HepG2 (cell line): ENCODE data around the gene ST8SIA1. TPM values are rescaled to one million over a fixed set of nuclear protein-coding genes. Genes with fewer than 3 reads are reported as not detected.

Experiments
- TSC22D2 ChIP-seq: sonication (generic); formaldehyde crosslinking; IDR thresholded peaks from 2 replicates; pipeline ENCODE4 v1.5.1; 2020; ENCODE audit warnings: missing genetic modification reagents, mild to moderate bottlenecking, borderline replicate concordance
- polyA plus RNA-seq, 8 experiments: library from polyadenylated mRNA; depleted of rRNA in 3 of 8; stranded (reverse) in 7 of 8; unstranded in 1 of 8; fragments of >200 nt; fragmentation: Illumina TruSeq in 4 of 8; extraction: Trizol in 4 of 8; gene quantifications; 2 replicates each; pipeline versions ENCODE4 v1.2.1 to v1.2.3, GENCODE V29; 2011 to 2016; ENCODE audit warnings: low read depth in 4 of 8, missing spikeins in 1 of 8, mixed read lengths in 1 of 8; ENCODE audit not compliant: insufficient read depth in 1 of 8
- total RNA-seq, 5 experiments: library from RNA; depleted of rRNA; stranded (reverse); fragments of >200 nt; fragmentation: Illumina TruSeq; extraction: Trizol; gene quantifications; 2 replicates each; pipeline ENCODE4 v1.2.3, GENCODE V29; 2016; ENCODE audit warnings: low read depth in 1 of 5
- TF ChIP-seq, protein P1 (sequence below): sonication (generic); formaldehyde crosslinking; IDR thresholded peaks from 2 replicates; pipeline ENCODE4 v1.8.1; 2022; ENCODE audit warnings: mild to moderate bottlenecking, missing genetic modification reagents
- TF ChIP-seq, protein P2 (sequence below): sonication (generic); formaldehyde crosslinking; IDR thresholded peaks from 2 replicates; pipeline ENCODE4 v1.4.0; 2020; ENCODE audit warnings: mild to moderate bottlenecking, missing genetic modification reagents, borderline replicate concordance
- TF ChIP-seq, protein P3 (sequence below): sonication (generic); formaldehyde crosslinking; IDR thresholded peaks from 2 replicates; pipeline ENCODE4 v1.4.0; 2020; ENCODE audit warnings: mild to moderate bottlenecking, missing genetic modification reagents

The ST8SIA1 gene
- total and polyA plus RNA-seq, 2 of the 13 experiments (the other 11 are each of a cell fraction or from before 2014, with no cell fraction given) = not detected

DNA sequence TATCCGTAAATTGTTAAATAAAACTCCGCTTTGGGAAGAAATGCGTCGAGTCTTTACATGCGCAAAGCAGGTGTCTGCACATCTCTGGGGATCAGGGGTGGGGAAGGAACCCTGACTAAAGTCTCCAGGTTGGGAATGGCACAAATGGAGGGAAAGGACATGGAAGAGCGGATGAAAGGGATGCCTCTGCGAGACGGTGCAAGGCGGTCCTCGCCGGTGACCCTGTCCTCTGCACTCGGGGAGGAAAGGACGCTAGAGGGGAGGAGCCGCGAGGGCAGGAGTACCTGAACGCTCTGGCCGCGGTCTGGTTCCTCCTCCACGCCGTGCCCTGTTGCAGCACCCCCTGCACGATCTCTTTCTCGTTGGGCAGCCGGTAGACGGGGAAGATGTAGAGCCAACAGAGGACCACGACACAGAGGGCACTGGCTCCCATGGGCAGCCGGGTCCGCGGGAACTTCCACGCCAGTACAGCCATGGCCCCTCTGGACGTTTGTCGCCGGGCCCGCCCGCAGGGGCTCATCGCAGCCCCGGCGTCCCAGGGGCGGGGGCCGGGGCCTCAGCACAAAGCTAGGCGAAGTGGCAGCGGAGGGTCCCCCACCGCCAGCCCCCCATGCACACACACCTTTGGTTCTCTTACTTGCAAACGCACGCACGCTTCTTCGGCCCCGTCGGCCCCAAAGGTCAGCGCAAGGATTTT lies 646 bp downstream of the ST8SIA1 start (continued):
- TF ChIP-seq, protein P1, sequence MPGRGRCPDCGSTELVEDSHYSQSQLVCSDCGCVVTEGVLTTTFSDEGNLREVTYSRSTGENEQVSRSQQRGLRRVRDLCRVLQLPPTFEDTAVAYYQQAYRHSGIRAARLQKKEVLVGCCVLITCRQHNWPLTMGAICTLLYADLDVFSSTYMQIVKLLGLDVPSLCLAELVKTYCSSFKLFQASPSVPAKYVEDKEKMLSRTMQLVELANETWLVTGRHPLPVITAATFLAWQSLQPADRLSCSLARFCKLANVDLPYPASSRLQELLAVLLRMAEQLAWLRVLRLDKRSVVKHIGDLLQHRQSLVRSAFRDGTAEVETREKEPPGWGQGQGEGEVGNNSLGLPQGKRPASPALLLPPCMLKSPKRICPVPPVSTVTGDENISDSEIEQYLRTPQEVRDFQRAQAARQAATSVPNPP (CRISPR knock-in tag) = no peak
- TF ChIP-seq, protein P2, sequence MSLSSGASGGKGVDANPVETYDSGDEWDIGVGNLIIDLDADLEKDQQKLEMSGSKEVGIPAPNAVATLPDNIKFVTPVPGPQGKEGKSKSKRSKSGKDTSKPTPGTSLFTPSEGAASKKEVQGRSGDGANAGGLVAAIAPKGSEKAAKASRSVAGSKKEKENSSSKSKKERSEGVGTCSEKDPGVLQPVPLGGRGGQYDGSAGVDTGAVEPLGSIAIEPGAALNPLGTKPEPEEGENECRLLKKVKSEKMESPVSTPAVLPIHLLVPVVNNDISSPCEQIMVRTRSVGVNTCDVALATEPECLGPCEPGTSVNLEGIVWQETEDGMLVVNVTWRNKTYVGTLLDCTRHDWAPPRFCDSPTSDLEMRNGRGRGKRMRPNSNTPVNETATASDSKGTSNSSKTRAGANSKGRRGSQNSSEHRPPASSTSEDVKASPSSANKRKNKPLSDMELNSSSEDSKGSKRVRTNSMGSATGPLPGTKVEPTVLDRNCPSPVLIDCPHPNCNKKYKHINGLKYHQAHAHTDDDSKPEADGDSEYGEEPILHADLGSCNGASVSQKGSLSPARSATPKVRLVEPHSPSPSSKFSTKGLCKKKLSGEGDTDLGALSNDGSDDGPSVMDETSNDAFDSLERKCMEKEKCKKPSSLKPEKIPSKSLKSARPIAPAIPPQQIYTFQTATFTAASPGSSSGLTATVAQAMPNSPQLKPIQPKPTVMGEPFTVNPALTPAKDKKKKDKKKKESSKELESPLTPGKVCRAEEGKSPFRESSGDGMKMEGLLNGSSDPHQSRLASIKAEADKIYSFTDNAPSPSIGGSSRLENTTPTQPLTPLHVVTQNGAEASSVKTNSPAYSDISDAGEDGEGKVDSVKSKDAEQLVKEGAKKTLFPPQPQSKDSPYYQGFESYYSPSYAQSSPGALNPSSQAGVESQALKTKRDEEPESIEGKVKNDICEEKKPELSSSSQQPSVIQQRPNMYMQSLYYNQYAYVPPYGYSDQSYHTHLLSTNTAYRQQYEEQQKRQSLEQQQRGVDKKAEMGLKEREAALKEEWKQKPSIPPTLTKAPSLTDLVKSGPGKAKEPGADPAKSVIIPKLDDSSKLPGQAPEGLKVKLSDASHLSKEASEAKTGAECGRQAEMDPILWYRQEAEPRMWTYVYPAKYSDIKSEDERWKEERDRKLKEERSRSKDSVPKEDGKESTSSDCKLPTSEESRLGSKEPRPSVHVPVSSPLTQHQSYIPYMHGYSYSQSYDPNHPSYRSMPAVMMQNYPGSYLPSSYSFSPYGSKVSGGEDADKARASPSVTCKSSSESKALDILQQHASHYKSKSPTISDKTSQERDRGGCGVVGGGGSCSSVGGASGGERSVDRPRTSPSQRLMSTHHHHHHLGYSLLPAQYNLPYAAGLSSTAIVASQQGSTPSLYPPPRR (CRISPR knock-in tag) = no peak
- TF ChIP-seq TSC22D2 (CRISPR knock-in tag) = no peak
- TF ChIP-seq, protein P3, sequence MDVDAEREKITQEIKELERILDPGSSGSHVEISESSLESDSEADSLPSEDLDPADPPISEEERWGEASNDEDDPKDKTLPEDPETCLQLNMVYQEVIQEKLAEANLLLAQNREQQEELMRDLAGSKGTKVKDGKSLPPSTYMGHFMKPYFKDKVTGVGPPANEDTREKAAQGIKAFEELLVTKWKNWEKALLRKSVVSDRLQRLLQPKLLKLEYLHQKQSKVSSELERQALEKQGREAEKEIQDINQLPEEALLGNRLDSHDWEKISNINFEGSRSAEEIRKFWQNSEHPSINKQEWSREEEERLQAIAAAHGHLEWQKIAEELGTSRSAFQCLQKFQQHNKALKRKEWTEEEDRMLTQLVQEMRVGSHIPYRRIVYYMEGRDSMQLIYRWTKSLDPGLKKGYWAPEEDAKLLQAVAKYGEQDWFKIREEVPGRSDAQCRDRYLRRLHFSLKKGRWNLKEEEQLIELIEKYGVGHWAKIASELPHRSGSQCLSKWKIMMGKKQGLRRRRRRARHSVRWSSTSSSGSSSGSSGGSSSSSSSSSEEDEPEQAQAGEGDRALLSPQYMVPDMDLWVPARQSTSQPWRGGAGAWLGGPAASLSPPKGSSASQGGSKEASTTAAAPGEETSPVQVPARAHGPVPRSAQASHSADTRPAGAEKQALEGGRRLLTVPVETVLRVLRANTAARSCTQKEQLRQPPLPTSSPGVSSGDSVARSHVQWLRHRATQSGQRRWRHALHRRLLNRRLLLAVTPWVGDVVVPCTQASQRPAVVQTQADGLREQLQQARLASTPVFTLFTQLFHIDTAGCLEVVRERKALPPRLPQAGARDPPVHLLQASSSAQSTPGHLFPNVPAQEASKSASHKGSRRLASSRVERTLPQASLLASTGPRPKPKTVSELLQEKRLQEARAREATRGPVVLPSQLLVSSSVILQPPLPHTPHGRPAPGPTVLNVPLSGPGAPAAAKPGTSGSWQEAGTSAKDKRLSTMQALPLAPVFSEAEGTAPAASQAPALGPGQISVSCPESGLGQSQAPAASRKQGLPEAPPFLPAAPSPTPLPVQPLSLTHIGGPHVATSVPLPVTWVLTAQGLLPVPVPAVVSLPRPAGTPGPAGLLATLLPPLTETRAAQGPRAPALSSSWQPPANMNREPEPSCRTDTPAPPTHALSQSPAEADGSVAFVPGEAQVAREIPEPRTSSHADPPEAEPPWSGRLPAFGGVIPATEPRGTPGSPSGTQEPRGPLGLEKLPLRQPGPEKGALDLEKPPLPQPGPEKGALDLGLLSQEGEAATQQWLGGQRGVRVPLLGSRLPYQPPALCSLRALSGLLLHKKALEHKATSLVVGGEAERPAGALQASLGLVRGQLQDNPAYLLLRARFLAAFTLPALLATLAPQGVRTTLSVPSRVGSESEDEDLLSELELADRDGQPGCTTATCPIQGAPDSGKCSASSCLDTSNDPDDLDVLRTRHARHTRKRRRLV (CRISPR knock-in tag) = no peak
